Measurements from ENCODE around the gene ZNF654.
"Not testable (repeated sequence)": the region's sequence is repeated elsewhere in the genome, so short reads cannot be mapped to it uniquely, and the experiment has no call there.

ZNF654 gene

GRCh38 chr3:88058581-88059379, at the start of gene ZNF654, which contains the start of gene CGGBP1:
Gene ZNF654 (plus strand): TSS chr3:88059255. CDS start chr3:88059320, 65 bp downstream.
Gene CGGBP1 (minus strand): TSS chr3:88059005. CDS start chr3:88055976, 3,029 bp downstream.
- DNase-seq (ENCODE audit: low read depth in 2 of 2) = peak; percentile 98 to 99

- DNase-seq (ENCODE audit: low read depth in 2 of 2) = no peak
Measured at GRCh38 chr3:88010810-88011209, 48.2 kb upstream of the ZNF654 start.

GRCh38 chr3:88013592-88013991, 45.5 kb upstream of the ZNF654 start:
- no peak for DNase-seq (ENCODE audit: low read depth in 2 of 2)

- DNase-seq (ENCODE audit: low read depth in 2 of 2) = not testable (repeated sequence)
Measured at GRCh38 chr3:88015656-88016055, 43.4 kb upstream of the ZNF654 start.

- DNase-seq (ENCODE audit: low read depth in 2 of 2) = no peak
Measured at GRCh38 chr3:88019024-88019423, 40.0 kb upstream of the ZNF654 start.

- DNase-seq (ENCODE audit: low read depth in 2 of 2) = no peak
Measured at GRCh38 chr3:88025001-88025552, 34.0 kb upstream of the ZNF654 start.

GRCh38 chr3:88028876-88029275, 30.2 kb upstream of the ZNF654 start:
- no peak for DNase-seq (ENCODE audit: low read depth in 2 of 2)

- no peak for DNase-seq (ENCODE audit: low read depth in 2 of 2)
Measured at GRCh38 chr3:88030210-88030609, 28.8 kb upstream of the ZNF654 start.

GRCh38 chr3:88031642-88032077, 27.4 kb upstream of the ZNF654 start:
- DNase-seq (ENCODE audit: low read depth in 2 of 2) = no peak

GRCh38 chr3:88032245-88032644, 26.8 kb upstream of the ZNF654 start:
- DNase-seq (ENCODE audit: low read depth in 2 of 2) = no peak

GRCh38 chr3:88033079-88033478, 26.0 kb upstream of the ZNF654 start:
- DNase-seq (ENCODE audit: low read depth in 2 of 2) = no peak

GRCh38 chr3:88033808-88034207, 25.2 kb upstream of the ZNF654 start:
- no peak for DNase-seq (ENCODE audit: low read depth in 2 of 2)

GRCh38 chr3:88034491-88035275, 24.4 kb upstream of the ZNF654 start:
- DNase-seq (ENCODE audit: low read depth in 2 of 2) = no peak

GRCh38 chr3:88036221-88036620, 22.8 kb upstream of the ZNF654 start:
- no peak for DNase-seq (ENCODE audit: low read depth in 2 of 2)

GRCh38 chr3:88038566-88038965, 20.5 kb upstream of the ZNF654 start:
- DNase-seq (ENCODE audit: low read depth in 2 of 2) = no peak

- no peak for DNase-seq (ENCODE audit: low read depth in 2 of 2)
Measured at GRCh38 chr3:88040529-88040928, 18.5 kb upstream of the ZNF654 start.

- no peak for DNase-seq (ENCODE audit: low read depth in 2 of 2)
Measured at GRCh38 chr3:88041005-88041404, 18.1 kb upstream of the ZNF654 start.

- DNase-seq (ENCODE audit: low read depth in 2 of 2) = no peak
Measured at GRCh38 chr3:88044411-88044810, 14.6 kb upstream of the ZNF654 start.

- no peak for DNase-seq (ENCODE audit: low read depth in 2 of 2)
Measured at GRCh38 chr3:88046766-88047165, 12.3 kb upstream of the ZNF654 start.

GRCh38 chr3:88057630-88058305, 1.3 kb upstream of the ZNF654 start:
- DNase-seq (ENCODE audit: low read depth in 2 of 2) = no peak

- no peak for DNase-seq (ENCODE audit: low read depth in 2 of 2)
Measured at GRCh38 chr3:88058306-88058580, 812 bp upstream of the ZNF654 start.

Measured in activated CD8-positive, alpha-beta memory T cell treated with anti-CD3 and anti-CD28 coated beads for 4 hours (primary cell).